ENCODE data around the gene MYL9. TPM values are rescaled to one million over a fixed set of nuclear protein-coding genes. Genes with fewer than 3 reads are reported as not detected.
A peak's percentile ranks its signal among the peaks of the same experiment; 100 is the strongest.

Gene MYL9
- total and polyA plus RNA-seq, 2 of the 4 experiments (the other 2 are of a cell fraction) = 97.5 to 425 TPM

GRCh38 chr20:36549942-36550789 lies 8.8 kb downstream of the MYL9 start:
- Histone ChIP-seq H2BK15ac (ENCODE audit: low read depth, low read length) (no peak overlapping the region), H4K20me1 (ENCODE audit: insufficient read depth, low read length) (peaks cover 61% of the 10 kb centered on the region), H2AFZ (replicated peaks; ENCODE audit: low read length, poor library complexity) (peak overlapping the region; percentile 64), H3K27ac (ENCODE audit: insufficient read depth, low read length) (no peak overlapping the region), H3K4ac (ENCODE audit: low read depth, low read length) (no peak overlapping the region), H2BK20ac (ENCODE audit: low read depth, low read length) (no peak overlapping the region), H4K5ac (ENCODE audit: low read depth, low read length) (no peak overlapping the region), H3K27me3 (ENCODE audit: control insufficient read depth, insufficient read depth, low read length) (no peaks in the 10 kb centered on the region), H2AK9ac (replicated peaks; ENCODE audit: low read depth, low read length, poor library complexity) (peak overlapping the region; percentile 87), H2BK5ac (ENCODE audit: low read depth, low read length, poor library complexity, severe bottlenecking) (no peak overlapping the region), H3K9ac (ENCODE audit: low read depth, low read length) (no peak overlapping the region), H2AK5ac (ENCODE audit: low read depth, low read length) (peak overlapping the region; percentile 4; the same call in 1 of the 2 replicates), H3K36me3 (ENCODE audit: control insufficient read depth, insufficient read depth, low read length) (peaks cover 40% of the 10 kb centered on the region), H4K8ac (ENCODE audit: low read depth in 2 of 2, low read length in 2 of 2) (peak overlapping the region; percentile 21 to 29; a peak in 2 of 4 replicates), H3K23ac (ENCODE audit: low read depth, low read length) (no peak overlapping the region), H3K79me1 (ENCODE audit: low read depth in 1 of 2, low read length in 2 of 2) (peaks cover 9 to 54% of the 10 kb centered on the region in 2 experiments; a peak in 3 of 4 replicates), H4K91ac (ENCODE audit: insufficient read depth, low read depth, low read length) (no peak overlapping the region; the same call in 1 of the 2 replicates), H2BK120ac (ENCODE audit: low read depth, low read length) (no peak overlapping the region), H3K56ac (ENCODE audit: extremely low read depth, insufficient read depth, low read length) (no peak overlapping the region), H3K4me3 (ENCODE audit: insufficient read depth, low read depth, low read length) (no peak overlapping the region), H3K9me1 (ENCODE audit: insufficient read depth, low read length) (peaks cover 6% of the 10 kb centered on the region; the same call in 1 of the 2 replicates), H3K4me1 (ENCODE audit: control insufficient read depth, insufficient read depth, low read length) (no peaks in the 10 kb centered on the region), H3K4me2 (ENCODE audit: low read depth, low read length) (no peak overlapping the region), H3K9me3 (ENCODE audit: control insufficient read depth, insufficient read depth, low read length) (no peaks in the 10 kb centered on the region), H3K18ac (ENCODE audit: low read depth, low read length) (no peak overlapping the region), H3K14ac (replicated peaks; ENCODE audit: low read depth, low read length) (no peak overlapping the region)
- ATAC-seq (ENCODE audit: low read depth) (peak; percentile 34), DNase-seq (no peak)
- in situ Hi-C loops (cut with MboI; ENCODE audit: low sequenced_read_pairs) = no loop called here
- ChIA-PET CTCF (no interaction called here), POLR2A (ENCODE audit: unreplicated experiment) (interaction anchor here (1.4 kb wide), 1 partner anchor 85 kb away, joined by 5 read pairs; no protein-coding TSS in a partner anchor)
- intact Hi-C loops (cut with micrococcal nuclease) = no loop called here
- TF ChIP-seq ELK1 (IDR thresholded peaks at IDR 0.05; ENCODE audit: borderline replicate concordance, low read depth, low read length) (no peak), BHLHE40 (IDR thresholded peaks at IDR 0.05; ENCODE audit: low read depth, low read length) (no peak), MAZ (IDR thresholded peaks at IDR 0.05; ENCODE audit: borderline replicate concordance, low read depth, low read length) (no peak), RAD21 (IDR thresholded peaks at IDR 0.05; ENCODE audit: low read length) (no peak), RFX5 (IDR thresholded peaks at IDR 0.05; ENCODE audit: low read depth, low read length) (no peak), SMC3 (IDR thresholded peaks at IDR 0.05; ENCODE audit: low read depth, low read length) (no peak), CTCF (conservative IDR thresholded peaks at IDR 0.05; ENCODE audit: low read depth, low read length) (no peak), MAFK (IDR thresholded peaks at IDR 0.05; ENCODE audit: low read depth, low read length) (no peak)
- 89% methylated on average over 9 of the region's 16 CpGs; no CpG with 5 or more reads in 1 of the 2 experiments for WGBS, 2 experiments (ENCODE audit: extremely low coverage in 2 of 2, insufficient read length in 1 of 2)
- BruUV-seq (replicated peaks) = no TSS peak
- dilution Hi-C loops (cut with HindIII; ENCODE audit: low sequenced_read_pairs, unreplicated experiment) = no loop called here
